Transverse colon (tissue), 4 donors: ENCODE measurements around the gene PRAC1. TPM values are rescaled to one million over a fixed set of nuclear protein-coding genes. Genes with fewer than 3 reads are reported as not detected.
A peak's percentile ranks its signal among the peaks of the same experiment; 100 is the strongest.

Source experiments
- DNase-seq: peaks from one replicate; pipeline ENCODE4 v3.0.0-alpha.2; 2019
- H3K27ac ChIP-seq, 4 donors: fragments of 200-600 bp; sonication (generic); 2 replicates each; pipeline ENCODE4 v1.5.1; 2016 to 2018; ENCODE audit warnings: inconsistent platforms in 4 of 4
- H3K27me3 ChIP-seq: fragments of 200-600 bp; sonication (generic); 2 replicates; pipeline ENCODE4 v1.5.1; 2017; ENCODE audit warnings: inconsistent platforms
- H3K36me3 ChIP-seq, 4 donors: fragments of 200-600 bp; sonication (generic); 2 replicates each; pipeline ENCODE4 v1.5.1; 2017 to 2019; ENCODE audit warnings: inconsistent platforms in 4 of 4
- H3K4me1 ChIP-seq, 4 donors: fragments of 200-600 bp; sonication (generic); 2 replicates each; pipeline ENCODE4 v1.5.1; 2017 to 2020; ENCODE audit warnings: inconsistent platforms in 4 of 4
- H3K4me3 ChIP-seq, 4 donors: fragments of 200-600 bp; sonication (generic); 1 replicate in 1 of 4; 2 replicates in 3 of 4; pipeline versions ENCODE4 v1.5.1 to v1.6.1; 2017 to 2019; ENCODE audit warnings: inconsistent platforms in 4 of 4
- H3K9me3 ChIP-seq, 2 donors: fragments of 200-600 bp; sonication (generic); 2 replicates each; pipeline ENCODE4 v1.5.1; 2017 to 2019; ENCODE audit warnings: inconsistent platforms in 2 of 2
- EP300 ChIP-seq: sonication (generic); formaldehyde crosslinking; IDR thresholded peaks from one replicate; pipeline ENCODE4 v1.6.1; 2017; ENCODE audit warnings: antibody characterized with exemption, low read depth
- POLR2A ChIP-seq: fragments of 450-650 bp; IDR thresholded peaks from one replicate; pipeline ENCODE4 v1.6.1; 2016; ENCODE audit warnings: antibody characterized with exemption, mild to moderate bottlenecking, moderate library complexity
- POLR2AphosphoS5 ChIP-seq, 3 donors: sonication (generic); formaldehyde crosslinking; IDR thresholded peaks; one replicate each; pipeline ENCODE4 v1.6.1; 2016; ENCODE audit warnings: antibody characterized with exemption in 3 of 3
- WGBS, 2 donors: methylation state at CpG; one replicate each; pipeline ENCODE4 v1.1.5; 2018; ENCODE audit warnings: low coverage in 1 of 2; 5-methylcytosine and 5-hydroxymethylcytosine counted together
- in situ Hi-C, 4 donors: fragments of 200-750 bp; cut with MboI; loops; one replicate each; pipeline versions ENCODE4 v1.15.0 to v1.15.1; 2017; ENCODE audit warnings: low sequenced_read_pairs in 3 of 4, low pct_ligation_motif_present in 1 of 4, low pct_unique_long_range_greater_than_20kb in 1 of 4
- intact Hi-C: fragments of 100-400 bp; cut with DNase I; formaldehyde crosslinking; loops from one replicate; pipeline ENCODE4 v1.15.1; 2023; ENCODE audit warnings: low total_unique reads
- total RNA-seq, 4 donors: library from RNA; depleted of rRNA; stranded (reverse); fragments of >200 nt; gene quantifications; one replicate each; pipeline ENCODE4 v1.1.0, GENCODE V29; 2016
- TF ChIP-seq, protein P1 (sequence below), 5 experiments: fragments of 200-600 bp in 3 of 5; fragments of 450-650 bp in 2 of 5; sonication (generic) in 3 of 5; IDR thresholded peaks; 1 replicate in 2 of 5; 2 replicates in 3 of 5; pipeline ENCODE4 v1.5.1; 2016 to 2017; ENCODE audit warnings: antibody characterized with exemption in 5 of 5, inconsistent platforms in 3 of 5, mild to moderate bottlenecking in 2 of 5, moderate library complexity in 1 of 5

PRAC1 gene
- total RNA-seq, 4 donors from 2014 or later: 4.4 TPM; not detected in 3

- Histone ChIP-seq H3K4me1 (peaks cover 0 to 41% (median 22%) of the 10 kb centered on the region in 4 donors), H3K27ac (peak overlapping the region in 3 of 4 donors; percentile 31 to 72 (median 65)), H3K27me3 (peaks cover 76% of the 10 kb centered on the region), H3K4me3 (no peak overlapping the region), H3K9me3 (no peaks in the 10 kb centered on the region), H3K36me3 (no peaks in the 10 kb centered on the region)
- no peak for DNase-seq
- TF ChIP-seq EP300: no peak
- TF ChIP-seq, protein P1, sequence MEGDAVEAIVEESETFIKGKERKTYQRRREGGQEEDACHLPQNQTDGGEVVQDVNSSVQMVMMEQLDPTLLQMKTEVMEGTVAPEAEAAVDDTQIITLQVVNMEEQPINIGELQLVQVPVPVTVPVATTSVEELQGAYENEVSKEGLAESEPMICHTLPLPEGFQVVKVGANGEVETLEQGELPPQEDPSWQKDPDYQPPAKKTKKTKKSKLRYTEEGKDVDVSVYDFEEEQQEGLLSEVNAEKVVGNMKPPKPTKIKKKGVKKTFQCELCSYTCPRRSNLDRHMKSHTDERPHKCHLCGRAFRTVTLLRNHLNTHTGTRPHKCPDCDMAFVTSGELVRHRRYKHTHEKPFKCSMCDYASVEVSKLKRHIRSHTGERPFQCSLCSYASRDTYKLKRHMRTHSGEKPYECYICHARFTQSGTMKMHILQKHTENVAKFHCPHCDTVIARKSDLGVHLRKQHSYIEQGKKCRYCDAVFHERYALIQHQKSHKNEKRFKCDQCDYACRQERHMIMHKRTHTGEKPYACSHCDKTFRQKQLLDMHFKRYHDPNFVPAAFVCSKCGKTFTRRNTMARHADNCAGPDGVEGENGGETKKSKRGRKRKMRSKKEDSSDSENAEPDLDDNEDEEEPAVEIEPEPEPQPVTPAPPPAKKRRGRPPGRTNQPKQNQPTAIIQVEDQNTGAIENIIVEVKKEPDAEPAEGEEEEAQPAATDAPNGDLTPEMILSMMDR (IDR thresholded peaks at IDR 0.05): no peak
- no peak for TF ChIP-seq POLR2AphosphoS5 (IDR thresholded peaks at IDR 0.05)
- no peak for TF ChIP-seq POLR2A
- WGBS, 2 donors: 74 to 81% methylated on average over 5 to 6 of the region's 6 CpGs
- intact Hi-C loops: no loop called here
- in situ Hi-C loops: no loop called here
Measured at GRCh38 chr17:48761114-48761513, 38.8 kb upstream of the PRAC1 start.

GRCh38 chr17:48760411-48760810 is 38.1 kb upstream of the PRAC1 start:
- H3K27me3 ChIP-seq: peaks cover 82% of the 10 kb centered on the region
- peak overlapping the region; percentile 31 to 72 (median 57) for H3K27ac ChIP-seq
- peak; percentile 70 for DNase-seq
- intact Hi-C loops (no loop called here), in situ Hi-C loops (no loop called here)
- TF ChIP-seq POLR2AphosphoS5 (IDR thresholded peaks at IDR 0.05) (no peak), POLR2A (no peak), EP300 (no peak)
- TF ChIP-seq, protein P1 (IDR thresholded peaks at IDR 0.05): no peak
- H3K4me3 ChIP-seq: no peak overlapping the region
- no peaks in the 10 kb centered on the region for H3K36me3 ChIP-seq
- H3K9me3 ChIP-seq: no peaks in the 10 kb centered on the region
- 6 to 30% methylated on average over 2 to 4 of the region's 4 CpGs for WGBS, 2 donors
- H3K4me1 ChIP-seq: peaks cover 0 to 44% (median 22%) of the 10 kb centered on the region in 4 donors

DNA sequence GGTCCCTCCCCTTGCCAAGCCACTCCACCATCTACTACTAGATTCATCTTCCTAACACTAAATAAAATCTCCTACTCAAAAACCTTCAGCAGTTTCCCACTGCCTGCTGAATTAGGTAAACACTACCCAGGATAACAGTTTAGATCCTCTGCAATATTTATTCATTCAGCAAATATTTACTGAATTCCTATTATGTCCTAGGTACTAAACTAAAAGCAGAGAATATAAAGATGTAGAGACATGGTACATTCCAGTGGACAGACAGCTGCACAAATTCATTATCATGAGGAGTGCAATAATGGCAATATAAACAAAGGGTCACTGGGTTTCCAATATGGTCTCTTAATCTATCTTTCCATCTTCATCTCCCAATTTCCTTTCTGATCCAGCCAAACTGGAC is 37.0 kb upstream of the PRAC1 start:
- Histone ChIP-seq H3K36me3 (no peaks in the 10 kb centered on the region), H3K4me3 (no peak overlapping the region), H3K9me3 (no peaks in the 10 kb centered on the region), H3K27ac (peak overlapping the region in 1 of 4 donors; percentile 72), H3K27me3 (peaks cover 83% of the 10 kb centered on the region), H3K4me1 (peaks cover 0 to 55% (median 30%) of the 10 kb centered on the region in 4 donors)
- TF ChIP-seq, protein P1 (IDR thresholded peaks at IDR 0.05): no peak
- TF ChIP-seq POLR2A (no peak), EP300 (no peak), POLR2AphosphoS5 (IDR thresholded peaks at IDR 0.05) (no peak)
- intact Hi-C loops: no loop called here
- DNase-seq: no peak
- in situ Hi-C loops: no loop called here

DNA sequence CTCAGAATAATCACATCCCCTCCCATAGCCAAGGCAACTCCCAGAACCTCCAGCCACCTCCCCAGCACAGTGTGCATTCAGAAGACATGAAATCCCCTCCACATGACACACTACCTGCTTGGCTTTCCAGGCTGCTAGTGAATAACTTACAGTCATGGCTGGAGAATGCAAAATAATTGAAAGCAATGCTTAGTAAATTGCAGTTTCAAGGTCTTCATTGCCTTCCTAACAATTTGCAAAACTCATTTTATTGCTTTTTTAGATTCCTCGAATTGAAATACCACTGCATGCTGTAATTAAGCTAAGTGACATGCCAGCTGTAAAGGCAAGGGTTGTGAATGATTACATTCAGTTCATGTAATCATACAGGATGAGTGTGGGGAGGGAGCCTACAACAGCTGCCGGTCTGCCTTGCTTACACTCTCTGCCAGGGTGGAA is 35.2 kb upstream of the PRAC1 start:
- in situ Hi-C loops: no loop called here
- peaks cover 87% of the 10 kb centered on the region for H3K27me3 ChIP-seq
- peak overlapping the region; percentile 22 to 62 (median 51) for H3K27ac ChIP-seq
- peaks cover 0 to 66% (median 31%) of the 10 kb centered on the region in 4 donors for H3K4me1 ChIP-seq
- no peaks in the 10 kb centered on the region for H3K36me3 ChIP-seq
- H3K9me3 ChIP-seq: no peaks in the 10 kb centered on the region
- DNase-seq: no peak
- intact Hi-C loops: no loop called here
- WGBS, 2 donors: 0 to 25% methylated on average over 1 to 2 of the region's 2 CpGs
- TF ChIP-seq POLR2AphosphoS5 (IDR thresholded peaks at IDR 0.05) (peak in 1 of 3 donors; percentile 23), EP300 (no peak), POLR2A (no peak)
- TF ChIP-seq, protein P1 (IDR thresholded peaks at IDR 0.05): no peak
- no peak overlapping the region for H3K4me3 ChIP-seq
